ENCODE data around the gene EWSR1. TPM values are rescaled to one million over a fixed set of nuclear protein-coding genes. Genes with fewer than 3 reads are reported as not detected.

The EWSR1 gene
- total RNA-seq, 4 donors from 2014 or later = 128 to 169 (median 149) TPM

GRCh38 chr22:29310065-29310862 lies 42.2 kb downstream of the EWSR1 start:
- DNase-seq (ENCODE audit: low spot score in 2 of 2) = no peak
- H3K4me3 ChIP-seq (ENCODE audit: low read depth, poor library complexity, severe bottlenecking) = no peak overlapping the region
- WGBS, 2 donors = 43 to 44% methylated on average over 28 of the region's 28 CpGs
- TF ChIP-seq POLR2A (IDR thresholded peaks at IDR 0.05) (no peak), CTCF (IDR thresholded peaks at IDR 0.05) (no peak)
- intact Hi-C loops (cut with DNase I; ENCODE audit: low total_unique reads) = no loop called here

- no peak for TF ChIP-seq CTCF (IDR thresholded peaks at IDR 0.05)
- no peak for TF ChIP-seq POLR2A (IDR thresholded peaks at IDR 0.05)
- peak; percentile 96 to 100 for DNase-seq (ENCODE audit: low spot score in 2 of 2)
- WGBS, 2 donors = 0 to 7% methylated on average over 7 to 14 of the region's 18 CpGs
- intact Hi-C loops (cut with DNase I; ENCODE audit: low total_unique reads) = no loop called here
- H3K4me3 ChIP-seq (ENCODE audit: low read depth, poor library complexity, severe bottlenecking) = no peak overlapping the region
Measured at GRCh38 chr22:29310863-29311339, 42.8 kb downstream of the EWSR1 start.

GRCh38 chr22:29311464-29312217 lies 43.6 kb downstream of the EWSR1 start:
- intact Hi-C loops (cut with DNase I; ENCODE audit: low total_unique reads) = no loop called here
- WGBS, 2 donors = 37 to 45% methylated on average over 15 to 20 of the region's 50 CpGs
- peak in 1 of 2 donors; percentile 92 for DNase-seq (ENCODE audit: low spot score in 2 of 2)
- H3K4me3 ChIP-seq (ENCODE audit: low read depth, poor library complexity, severe bottlenecking) = no peak overlapping the region
- no peak for TF ChIP-seq POLR2A (IDR thresholded peaks at IDR 0.05)
- TF ChIP-seq CTCF (IDR thresholded peaks at IDR 0.05) = no peak

- TF ChIP-seq POLR2A (IDR thresholded peaks at IDR 0.05) (no peak), CTCF (IDR thresholded peaks at IDR 0.05) (no peak)
- DNase-seq (ENCODE audit: low spot score in 2 of 2) = peak in 1 of 2 donors; percentile 83
- H3K4me3 ChIP-seq (ENCODE audit: low read depth, poor library complexity, severe bottlenecking) = no peak overlapping the region
- intact Hi-C loops (cut with DNase I; ENCODE audit: low total_unique reads) = no loop called here
- WGBS, 2 donors = 80 to 86% methylated on average over 25 of the region's 25 CpGs
Measured at GRCh38 chr22:29312218-29313125, 44.4 kb downstream of the EWSR1 start.

- DNase-seq (ENCODE audit: low spot score in 2 of 2) = no peak
Measured at GRCh38 chr22:29313126-29313575, 45.1 kb downstream of the EWSR1 start.

More at GRCh38 chr22:29313126-29313575, 45.1 kb downstream of the EWSR1 start:
- intact Hi-C loops (cut with DNase I; ENCODE audit: low total_unique reads) = no loop called here
- 16 to 21% methylated on average over 5 to 42 of the region's 44 CpGs for WGBS, 2 donors
- H3K4me3 ChIP-seq (ENCODE audit: low read depth, poor library complexity, severe bottlenecking) = no peak overlapping the region
- TF ChIP-seq CTCF (IDR thresholded peaks at IDR 0.05) = no peak
- TF ChIP-seq POLR2A (IDR thresholded peaks at IDR 0.05) = no peak
